K562 (cell line): ENCODE results near the gene NKX6-2. TPM values are rescaled to one million over a fixed set of nuclear protein-coding genes. Genes with fewer than 3 reads are reported as not detected.

Experiments
- ATAC-seq: fragments of 200-7000 bp; cut with Tn5 transposase; 3 replicates; pipeline ENCODE4 v1.9.1; 2020; ENCODE audit warnings: moderate library complexity
- BruUV-seq: library from RNA; stranded (reverse); fragments of 400-500 nt; replicated peaks from 2 replicates; lab custom pipeline; 2021; lab: Mats Ljungman, UMichigan
- CTCF ChIA-PET: fragments of 300-600 bp; formaldehyde crosslinking; extraction: SDS; loops from one replicate; lab custom pipeline; 2021; ENCODE audit warnings: low intra/inter-chr PET ratio; lab: Yijun Ruan, JAX
- POLR2A ChIA-PET: fragments of 300-600, 350-650 bp; sonication (Branson Sonifier 250); formaldehyde crosslinking; extraction: SDS; loops from one replicate; lab custom pipeline; 2021; ENCODE audit warnings: antibody characterized with exemption, inconsistent platforms; lab: Yijun Ruan, JAX
- DNase-seq, 4 experiments: peaks; one replicate each; pipeline versions ENCODE4 v3.0.0 to v3.0.0-alpha.2; 2011 to 2018; ENCODE audit warnings: low spot score in 3 of 4, mixed read lengths in 3 of 4; ENCODE audit errors: extremely low read depth in 1 of 4
- FAIRE-seq: peaks from 2 replicates; lab custom pipeline; 2011; peaks lifted over from hg19 to GRCh38; lab: Jason Lieb, UNC
- H2AFZ ChIP-seq: 2 replicates; pipeline ENCODE4 v1.6.0; 2011; ENCODE audit warnings: low read depth, low read length, control low read depth, inconsistent platforms
- H3K27ac ChIP-seq: fragments of 200-600 bp; 3 replicates; pipeline ENCODE4 v1.8.0; 2011; ENCODE audit warnings: low read depth, mild to moderate bottlenecking, control low read depth, inconsistent platforms, low read length, moderate library complexity, mixed read lengths; ENCODE audit errors: extremely low read depth
- H3K27me3 ChIP-seq, 2 experiments: fragments of 300-600 bp in 1 of 2; 2 replicates in 1 of 2; 3 replicates in 1 of 2; pipeline versions ENCODE4 v1.6.0 to v1.8.0; 2011; ENCODE audit warnings: inconsistent platforms in 2 of 2, low read length in 2 of 2, mild to moderate bottlenecking in 1 of 2, mixed read lengths in 1 of 2, moderate library complexity in 1 of 2; ENCODE audit not compliant: control insufficient read depth in 2 of 2, insufficient read depth in 2 of 2
- H3K36me3 ChIP-seq: fragments of 300-600 bp; 3 replicates; pipeline ENCODE4 v1.8.0; 2011; ENCODE audit warnings: mild to moderate bottlenecking, low read length, inconsistent platforms; ENCODE audit not compliant: control insufficient read depth, insufficient read depth
- H3K4me1 ChIP-seq, 2 experiments: fragments of 200-600 bp in 1 of 2; replicated peaks in 1 of 2; 2 replicates in 1 of 2; 3 replicates in 1 of 2; pipeline versions ENCODE4 v1.5.1 to v1.8.0; 2011; ENCODE audit warnings: inconsistent platforms in 2 of 2, low read length in 2 of 2, mild to moderate bottlenecking in 1 of 2, mixed read lengths in 1 of 2, moderate library complexity in 1 of 2; ENCODE audit not compliant: control insufficient read depth in 2 of 2, insufficient read depth in 2 of 2
- H3K4me2 ChIP-seq: 2 replicates; pipeline ENCODE4 v1.6.1; 2011; ENCODE audit warnings: low read length, control low read depth, inconsistent platforms, mixed read lengths; ENCODE audit not compliant: insufficient read depth
- H3K4me3 ChIP-seq: fragments of 200-600 bp; sonication (generic), shearing (Covaris generic); 2 replicates; pipeline ENCODE4 v1.5.1; 2016; ENCODE audit warnings: control low read depth, inconsistent platforms
- H3K79me2 ChIP-seq: fragments of 200-600 bp; 3 replicates; pipeline ENCODE4 v1.8.0; 2011; ENCODE audit warnings: low read length, inconsistent platforms; ENCODE audit not compliant: control insufficient read depth, insufficient read depth
- H3K9ac ChIP-seq, 2 experiments: 2 replicates each; pipeline versions ENCODE4 v1.6.0 to v1.6.1; 2011; ENCODE audit warnings: low read depth in 2 of 2, low read length in 2 of 2, control low read depth in 1 of 2, inconsistent platforms in 1 of 2, mild to moderate bottlenecking in 1 of 2, mixed read lengths in 1 of 2; ENCODE audit not compliant: insufficient read depth in 1 of 2
- H3K9me1 ChIP-seq: one replicate; pipeline ENCODE4 v1.6.0; 2011; ENCODE audit warnings: inconsistent platforms, mild to moderate bottlenecking, low read length, moderate library complexity; ENCODE audit not compliant: control insufficient read depth, insufficient read depth
- H3K9me3 ChIP-seq: replicated peaks from 2 replicates; pipeline ENCODE4 v1.5.1; 2011; ENCODE audit warnings: low read depth, low read length, inconsistent platforms; ENCODE audit not compliant: control insufficient read depth, insufficient read depth
- H4K20me1 ChIP-seq: replicated peaks from 2 replicates; pipeline ENCODE4 v1.6.1; 2011; ENCODE audit warnings: low read length, inconsistent platforms, mixed read lengths; ENCODE audit not compliant: control insufficient read depth, insufficient read depth
- ARID1B ChIP-seq: fragments of 450-650 bp; IDR thresholded peaks from 2 replicates; pipeline ENCODE4 v1.6.1; 2016; ENCODE audit warnings: antibody characterized with exemption, mild to moderate bottlenecking, inconsistent platforms
- CHCHD3 ChIP-seq: fragments of 250-450 bp; sonication (Bioruptor Pico); IDR thresholded peaks from 2 replicates; pipeline ENCODE4 v2.1.2; 2022; ENCODE audit warnings: mild to moderate bottlenecking
- NEUROD1 ChIP-seq: fragments of 150-350 bp; IDR thresholded peaks from 2 replicates; pipeline ENCODE4 v1.6.1; 2014; ENCODE audit warnings: borderline replicate concordance, low read length, low read depth; ENCODE audit not compliant: partially characterized antibody
- PTBP1 ChIP-seq: fragments of 200-400 bp; formaldehyde crosslinking; IDR thresholded peaks from 2 replicates; pipeline ENCODE4 v1.6.1; 2017; ENCODE audit warnings: low read depth, low read length
- RERE ChIP-seq: sonication (generic); formaldehyde crosslinking; IDR thresholded peaks from 2 replicates; pipeline ENCODE4 v1.8.0; 2023; ENCODE audit warnings: missing genetic modification reagents, mild to moderate bottlenecking, borderline replicate concordance
- TEAD1 ChIP-seq, 2 experiments: fragments of 450-650 bp in 1 of 2; sonication (generic) in 1 of 2; formaldehyde crosslinking; IDR thresholded peaks; 2 replicates each; pipeline versions ENCODE4 v1.4.0 to v1.8.0; 2020 to 2022; ENCODE audit warnings: mild to moderate bottlenecking in 2 of 2, missing genetic modification reagents in 1 of 2
- ZNF134 ChIP-seq: fragments of 250-450 bp; sonication (Bioruptor Pico); conservative IDR thresholded peaks from 2 replicates; pipeline ENCODE4 v1.4.0; 2020
- ZNF143 ChIP-seq: sonication (generic); formaldehyde crosslinking; IDR thresholded peaks from 2 replicates; pipeline ENCODE4 v1.9.0; 2022; ENCODE audit warnings: mild to moderate bottlenecking, missing genetic modification reagents
- WGBS: fragments of 100-300 bp; shearing (Covaris generic); methylation state at CpG from one replicate; pipeline ENCODE4 v1.1.6; 2016; ENCODE audit warnings: low coverage, mixed read lengths; ENCODE audit not compliant: insufficient coverage; ENCODE audit errors: missing lambda C conversion rate; 5-methylcytosine and 5-hydroxymethylcytosine counted together
- in situ Hi-C: fragments of 300-500 bp; cut with MboI; formaldehyde crosslinking; loops from 4 replicates; pipeline ENCODE4 v1.15.0; 2018; ENCODE audit warnings: inconsistent platforms, mixed read lengths
- intact Hi-C: fragments of 100-400 bp; cut with micrococcal nuclease; formaldehyde crosslinking; loops from 2 replicates; pipeline ENCODE4 v1.14.2; 2022
- polyA plus RNA-seq, 8 experiments: library from polyadenylated mRNA; depleted of rRNA in 4 of 8; stranded (reverse) in 5 of 8; unstranded in 3 of 8; fragments of >200 nt; fragmentation: Nextera tagmentation in 2 of 8; fragmentation: Illumina TruSeq in 1 of 8; extraction: Ambion mirVana in 2 of 8; extraction: Trizol in 1 of 8; gene quantifications; 2 replicates each; pipeline versions ENCODE4 v1.2.1 to v1.2.3, GENCODE V29; 2011 to 2014; ENCODE audit warnings: inconsistent platforms in 1 of 8, missing spikeins in 1 of 8
- total RNA-seq, 7 experiments: library from RNA; depleted of rRNA in 6 of 7; stranded (reverse); fragments of >200 nt in 6 of 7; fragmentation: Illumina TruSeq in 2 of 7; extraction: Trizol in 2 of 7; gene quantifications; 2 replicates each; pipeline versions ENCODE4 v1.2.1 to v1.2.3, GENCODE V29; 2011 to 2021; ENCODE audit warnings: low replicate concordance in 1 of 7

The NKX6-2 gene
- total and polyA plus RNA-seq, 9 of the 15 experiments (the other 6 are each of a cell fraction or from before 2014, with no cell fraction given), result 1.0 to 1.6 TPM; not detected in 7

GRCh38 chr10:132764108-132764507 lies 21.8 kb downstream of the NKX6-2 start:
- Histone ChIP-seq H3K4me3 (no peak overlapping the region), H3K4me2 (no peak overlapping the region), H4K20me1 (no peaks in the 10 kb centered on the region), H3K9me3 (no peaks in the 10 kb centered on the region), H3K27me3 (no peaks in the 10 kb centered on the region), H3K9ac (no peak overlapping the region), H3K36me3 (no peaks in the 10 kb centered on the region), H2AFZ (no peak overlapping the region), H3K79me2 (no peaks in the 10 kb centered on the region), H3K4me1 (no peaks in the 10 kb centered on the region), H3K9me1 (no peaks in the 10 kb centered on the region), H3K27ac (no peak overlapping the region)
- in situ Hi-C loops (no loop called here), intact Hi-C loops (no loop called here)
- FAIRE-seq, result no peak
- no peak for ATAC-seq
- POLR2A ChIA-PET, result no interaction called here
- TF ChIP-seq ZNF143 (CRISPR knock-in tag), result no peak
- TF ChIP-seq ARID1B, result no peak
- TF ChIP-seq CHCHD3 (CRISPR knock-in tag), result no peak
- no peak for TF ChIP-seq NEUROD1
- TF ChIP-seq PTBP1, result no peak
- no peak for TF ChIP-seq RERE (CRISPR knock-in tag)
- TF ChIP-seq ZNF134 (CRISPR knock-in tag), result no peak
- no peak for TF ChIP-seq TEAD1 (CRISPR knock-in tag; IDR thresholded peaks at IDR 0.05)
- 78% methylated on average over 5 of the region's 11 CpGs for WGBS
- no TSS peak for BruUV-seq
- CTCF ChIA-PET, result no interaction called here
- DNase-seq, result no peak
